Naive thymus-derived CD8-positive, alpha-beta T cell (primary cell): ENCODE results near the gene HSH2D. TPM values are rescaled to one million over a fixed set of nuclear protein-coding genes. Genes with fewer than 3 reads are reported as not detected.
"Not testable (repeated sequence)": the region's sequence is repeated elsewhere in the genome, so short reads cannot be mapped to it uniquely, and the experiment has no call there.

Experiments
- ATAC-seq, 2 donors: fragments of 150-1000 bp; cut with Tn5 transposase in 1 of 2; sonication (Bioruptor Pico), chemical (Tn5 transposase) in 1 of 2; 1 replicate in 1 of 2; 2 replicates in 1 of 2; pipeline ENCODE4 v1.10.0; 2021; ENCODE audit warnings: mild to moderate bottlenecking in 2 of 2, moderate library complexity in 2 of 2
- POLR2A ChIA-PET: fragments of 350-600 bp; sonication (Branson Sonifier 250); formaldehyde crosslinking; loops from one replicate; lab custom pipeline; 2021; ENCODE audit warnings: antibody characterized with exemption; lab: Charles Lee
- DNase-seq, 10 donors: peaks; one replicate each; pipeline versions ENCODE4 v3.0.0 to v3.0.0-alpha.2; 2020 to 2022
- H3K27ac Mint-ChIP-seq, 10 donors: one replicate each; pipeline ENCODE4 v1.8.0; 2020 to 2022; ENCODE audit warnings: mild to moderate bottlenecking in 10 of 10, mixed read lengths in 10 of 10, moderate library complexity in 4 of 10, inconsistent platforms in 1 of 10
- H3K27me3 Mint-ChIP-seq, 5 donors: one replicate each; pipeline ENCODE4 v1.8.0; 2021 to 2022; ENCODE audit warnings: mixed read lengths in 5 of 5
- H3K36me3 Mint-ChIP-seq, 3 donors: one replicate each; pipeline ENCODE4 v1.8.0; 2020 to 2022; ENCODE audit warnings: mixed read lengths in 3 of 3, mild to moderate bottlenecking in 2 of 3, inconsistent platforms in 1 of 3
- H3K4me1 Mint-ChIP-seq, 4 donors: one replicate each; pipeline ENCODE4 v1.8.0; 2021 to 2022; ENCODE audit warnings: mixed read lengths in 4 of 4
- H3K4me3 Mint-ChIP-seq, 10 donors: one replicate each; pipeline ENCODE4 v1.8.0; 2020 to 2022; ENCODE audit warnings: mild to moderate bottlenecking in 10 of 10, mixed read lengths in 10 of 10, moderate library complexity in 6 of 10, inconsistent platforms in 1 of 10
- H3K9me3 Mint-ChIP-seq, 9 donors: one replicate each; pipeline ENCODE4 v1.8.0; 2020 to 2022; ENCODE audit warnings: mixed read lengths in 9 of 9, mild to moderate bottlenecking in 3 of 9, inconsistent platforms in 1 of 9, moderate library complexity in 1 of 9
- polyA plus RNA-seq, 3 donors: library from polyadenylated mRNA; unstranded; fragments of 300-500 nt; fragmentation: Illumina TruSeq; gene quantifications; one replicate each; pipeline ENCODE4 v1.2.3, GENCODE V29; 2021
- total RNA-seq, 8 experiments: library from RNA in 2 of 8; stranded (reverse) in 2 of 8; gene quantifications; one replicate each; pipeline ENCODE4 v1.2.3 and lab custom pipeline; 2021 to 2026

The HSH2D gene
- total and polyA plus RNA-seq, 5 experiments from 2014 or later = 6.5 to 25.2 (median 9.8) TPM

DNA sequence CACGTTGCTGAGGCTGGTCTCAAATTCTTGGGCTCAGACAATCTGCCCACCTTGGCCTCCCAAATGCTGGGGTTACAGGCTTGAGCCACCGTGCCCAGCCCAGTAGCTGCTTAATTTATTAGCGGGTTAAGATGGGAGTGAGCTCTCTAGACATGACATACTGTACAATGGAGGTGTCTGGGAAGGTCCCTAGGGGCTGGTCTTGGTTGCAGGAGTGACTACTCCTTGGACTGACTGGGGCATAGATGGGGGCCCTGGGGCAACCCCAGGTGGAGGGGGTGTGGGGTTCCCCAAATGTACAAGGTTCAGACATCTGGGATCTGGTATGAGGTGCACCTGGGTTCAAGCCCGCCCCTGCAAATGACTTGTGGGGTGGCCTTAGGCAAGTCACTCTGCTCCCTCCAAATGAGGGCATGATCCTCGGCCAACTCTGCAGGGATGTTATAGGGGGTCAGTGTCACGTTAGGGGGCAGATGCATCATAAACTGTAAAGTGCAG lies 17.0 kb downstream of the HSH2D start:
- H3K27me3 Mint-ChIP-seq = no peaks in the 10 kb centered on the region
- H3K4me1 Mint-ChIP-seq = peaks cover 3 to 17% (median 7%) of the 10 kb centered on the region in 4 donors
- H3K4me3 Mint-ChIP-seq = no peak overlapping the region
- POLR2A ChIA-PET = interaction anchor here (0.6 kb wide), 1 partner anchor 20 kb away, joined by 3 read pairs; no protein-coding TSS in a partner anchor
- DNase-seq (no peak), ATAC-seq (no peak)
- no peak overlapping the region for H3K27ac Mint-ChIP-seq
- H3K36me3 Mint-ChIP-seq = peaks cover 0 to 25% (median 11%) of the 10 kb centered on the region in 3 donors
- H3K9me3 Mint-ChIP-seq = no peaks in the 10 kb centered on the region

DNA sequence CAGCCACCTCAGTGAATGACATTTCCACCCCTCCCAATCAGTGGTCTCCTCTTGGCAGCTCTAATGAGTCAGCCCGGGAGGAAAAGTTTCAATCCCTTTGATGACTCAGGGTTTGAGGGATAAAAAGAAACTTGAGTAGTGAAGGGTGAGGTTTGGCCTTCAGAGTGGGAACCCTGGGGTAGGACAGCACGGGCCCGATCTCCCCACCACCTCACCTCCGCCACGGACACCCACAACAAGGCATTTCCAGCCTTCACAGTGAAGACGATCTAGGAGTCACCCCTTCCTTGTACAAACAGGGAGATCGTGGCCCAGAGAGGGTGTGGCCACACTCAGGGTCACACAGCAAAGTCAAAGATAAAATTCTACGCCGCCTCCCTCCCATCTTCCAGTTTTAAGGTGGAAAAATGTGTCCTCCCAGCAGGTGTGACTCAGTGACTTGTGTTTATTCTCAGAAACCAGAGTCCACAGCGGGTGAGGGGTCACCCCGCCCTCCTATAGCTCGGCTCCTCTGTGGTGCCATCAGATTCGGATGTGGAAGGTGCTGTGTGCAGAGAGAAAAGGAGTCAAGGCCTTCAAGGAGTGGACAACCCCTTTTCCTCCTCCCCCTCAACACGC lies 17.6 kb downstream of the HSH2D start:
- no peaks in the 10 kb centered on the region for H3K27me3 Mint-ChIP-seq
- H3K27ac Mint-ChIP-seq = no peak overlapping the region
- POLR2A ChIA-PET = no interaction called here
- H3K36me3 Mint-ChIP-seq = peaks cover 0 to 19% (median 11%) of the 10 kb centered on the region in 3 donors
- peaks cover 3 to 14% (median 7%) of the 10 kb centered on the region in 4 donors for H3K4me1 Mint-ChIP-seq
- H3K9me3 Mint-ChIP-seq = no peaks in the 10 kb centered on the region
- ATAC-seq (no peak), DNase-seq (no peak)
- H3K4me3 Mint-ChIP-seq = no peak overlapping the region

GRCh38 chr19:16161840-16162239 lies 18.4 kb downstream of the HSH2D start:
- H3K4me3 Mint-ChIP-seq = no peak overlapping the region
- no peaks in the 10 kb centered on the region for H3K27me3 Mint-ChIP-seq
- POLR2A ChIA-PET = interaction anchor here (0.7 kb wide), 1 partner anchor 111 kb away, joined by 3 read pairs; no protein-coding TSS in a partner anchor
- H3K9me3 Mint-ChIP-seq = no peaks in the 10 kb centered on the region
- peaks cover 0 to 12% (median 4%) of the 10 kb centered on the region in 4 donors for H3K4me1 Mint-ChIP-seq
- peaks cover 0 to 11% (median 8%) of the 10 kb centered on the region in 3 donors for H3K36me3 Mint-ChIP-seq
- DNase-seq (no peak), ATAC-seq (no peak)
- H3K27ac Mint-ChIP-seq = no peak overlapping the region

- no peak for DNase-seq
- H3K36me3 Mint-ChIP-seq = no peaks in the 10 kb centered on the region
- H3K9me3 Mint-ChIP-seq = no peaks in the 10 kb centered on the region
- ATAC-seq = no peak
- H3K27me3 Mint-ChIP-seq = no peaks in the 10 kb centered on the region
- H3K4me1 Mint-ChIP-seq = peaks cover 0 to 20% (median 3%) of the 10 kb centered on the region in 4 donors
- POLR2A ChIA-PET = no interaction called here
- no peak overlapping the region for H3K4me3 Mint-ChIP-seq
- no peak overlapping the region for H3K27ac Mint-ChIP-seq
These were observed 20.9 kb downstream of the HSH2D start for GRCh38 chr19:16164222-16164890.

DNA sequence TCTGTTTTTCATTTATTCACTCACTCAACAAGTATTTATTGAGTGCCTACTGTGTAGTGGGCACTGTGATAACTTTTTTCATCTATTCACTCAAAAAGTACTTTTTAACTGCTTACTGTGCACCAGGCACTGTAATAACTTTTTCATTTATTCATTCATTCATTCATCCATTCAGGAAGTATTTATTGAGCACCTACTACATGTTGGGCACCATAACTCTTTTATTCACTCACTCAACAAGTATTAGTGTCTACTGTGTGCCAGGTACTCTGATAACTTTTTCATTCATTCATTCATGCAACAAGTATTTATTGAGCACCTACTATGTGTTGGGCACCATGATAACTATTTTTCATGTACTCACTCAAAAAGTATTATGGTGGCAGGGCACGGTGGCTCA lies 22.9 kb downstream of the HSH2D start:
- no peak overlapping the region for H3K4me3 Mint-ChIP-seq
- H3K9me3 Mint-ChIP-seq = no peaks in the 10 kb centered on the region
- no peak overlapping the region for H3K27ac Mint-ChIP-seq
- no peaks in the 10 kb centered on the region for H3K36me3 Mint-ChIP-seq
- POLR2A ChIA-PET = no interaction called here
- ATAC-seq = no peak
- H3K27me3 Mint-ChIP-seq = no peaks in the 10 kb centered on the region
- peaks cover 0 to 15% (median 3%) of the 10 kb centered on the region in 4 donors for H3K4me1 Mint-ChIP-seq
- no peak for DNase-seq

DNA sequence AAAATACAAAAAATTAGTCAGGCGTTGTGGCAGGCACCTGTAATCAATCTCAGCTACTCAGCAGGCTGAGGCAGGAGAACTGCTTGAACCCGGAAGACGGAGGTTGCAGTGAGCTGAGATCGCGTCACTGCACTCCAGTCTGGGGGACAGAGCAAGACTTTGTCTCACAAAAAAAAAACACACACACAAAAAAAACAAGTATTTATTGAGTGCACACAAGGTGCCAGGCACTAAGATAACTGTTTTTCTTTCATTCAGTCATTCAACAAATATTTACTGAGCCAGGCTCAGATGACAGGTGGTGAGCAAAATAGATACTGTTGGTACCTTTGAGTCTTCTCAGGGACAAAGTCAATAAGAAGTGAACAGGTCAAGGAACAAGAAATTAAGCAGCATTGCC lies 23.6 kb downstream of the HSH2D start:
- POLR2A ChIA-PET = no interaction called here
- H3K4me1 Mint-ChIP-seq = peaks cover 0 to 13% (median 3%) of the 10 kb centered on the region in 4 donors
- H3K27me3 Mint-ChIP-seq = no peaks in the 10 kb centered on the region
- H3K4me3 Mint-ChIP-seq = no peak overlapping the region
- H3K9me3 Mint-ChIP-seq = no peaks in the 10 kb centered on the region
- H3K27ac Mint-ChIP-seq = no peak overlapping the region
- DNase-seq = no peak
- H3K36me3 Mint-ChIP-seq = no peaks in the 10 kb centered on the region
- no peak for ATAC-seq

GRCh38 chr19:16168465-16169081 lies 25.1 kb downstream of the HSH2D start:
- H3K27ac Mint-ChIP-seq = peak overlapping the region in 4 of 10 donors; percentile 49 to 64 (median 58)
- peak overlapping the region in 1 of 10 donors; percentile 15 for H3K4me3 Mint-ChIP-seq
- H3K27me3 Mint-ChIP-seq = no peaks in the 10 kb centered on the region
- peaks cover 0 to 17% (median 3%) of the 10 kb centered on the region in 4 donors for H3K4me1 Mint-ChIP-seq
- no peaks in the 10 kb centered on the region for H3K9me3 Mint-ChIP-seq
- no peaks in the 10 kb centered on the region for H3K36me3 Mint-ChIP-seq
- ATAC-seq (no peak), DNase-seq (no peak)
- POLR2A ChIA-PET = interaction anchor here (0.6 kb wide), 1 partner anchor 1342 kb away, joined by 4 read pairs; no protein-coding TSS in a partner anchor

- Mint-ChIP-seq H3K27ac (peak overlapping the region in 2 of 10 donors; percentile 27 to 60), H3K4me1 (peaks cover 0 to 17% (median 3%) of the 10 kb centered on the region in 4 donors), H3K4me3 (no peak overlapping the region), H3K27me3 (no peaks in the 10 kb centered on the region), H3K36me3 (peaks cover 0 to 4% (median 0%) of the 10 kb centered on the region in 3 donors), H3K9me3 (peaks cover 0 to 4% (median 0%) of the 10 kb centered on the region in 9 donors)
- POLR2A ChIA-PET = no interaction called here
- ATAC-seq (no peak), DNase-seq (no peak)
These were observed 26.6 kb downstream of the HSH2D start for GRCh38 chr19:16170134-16170533.

GRCh38 chr19:16175954-16176353 lies 32.5 kb downstream of the HSH2D start:
- DNase-seq (no peak), ATAC-seq (no peak)
- Mint-ChIP-seq H3K27me3 (no peaks in the 10 kb centered on the region), H3K36me3 (peaks cover 0 to 5% (median 0%) of the 10 kb centered on the region in 3 donors), H3K27ac (no peak overlapping the region), H3K4me3 (no peak overlapping the region), H3K4me1 (peaks cover 0 to 4% (median 0%) of the 10 kb centered on the region in 4 donors), H3K9me3 (peaks cover 0 to 6% (median 0%) of the 10 kb centered on the region in 9 donors)
- POLR2A ChIA-PET = interaction anchor here (0.5 to 0.6 kb wide), 2 partner anchors 229 to 264 kb away, joined by 3 read pairs; no protein-coding TSS in a partner anchor

- H3K27ac Mint-ChIP-seq, DNase-seq, H3K27me3 Mint-ChIP-seq, H3K36me3 Mint-ChIP-seq, H3K9me3 Mint-ChIP-seq, POLR2A ChIA-PET, ATAC-seq, H3K4me1 Mint-ChIP-seq, H3K4me3 Mint-ChIP-seq: not testable (repeated sequence)
These were observed 35.4 kb downstream of the HSH2D start for GRCh38 chr19:16178866-16179265.

DNA sequence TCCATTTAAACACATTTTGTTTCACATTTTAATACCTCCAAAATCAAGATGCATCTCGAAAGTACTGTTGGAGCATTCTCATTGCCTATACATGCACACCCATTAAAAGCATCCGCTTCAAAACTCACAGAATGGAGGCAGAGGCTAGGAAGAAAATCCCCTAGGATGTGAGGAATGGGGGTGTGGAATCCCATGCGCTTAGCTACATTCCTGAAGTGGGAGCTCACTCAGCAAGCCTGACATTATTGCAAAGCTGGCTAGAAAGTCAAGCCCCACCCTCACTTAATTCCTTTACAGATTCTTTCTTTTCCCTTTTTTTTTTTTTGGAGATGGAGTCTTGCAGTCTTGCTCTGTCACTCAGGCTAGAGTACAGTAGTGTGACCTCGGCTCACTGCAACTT lies 37.1 kb downstream of the HSH2D start:
- Mint-ChIP-seq H3K36me3 (peaks cover 3 to 5% (median 3%) of the 10 kb centered on the region in 3 donors), H3K4me3 (no peak overlapping the region), H3K27me3 (peaks cover 0 to 1% (median 0%) of the 10 kb centered on the region in 5 donors), H3K27ac (no peak overlapping the region), H3K4me1 (peaks cover 6 to 14% (median 11%) of the 10 kb centered on the region in 4 donors), H3K9me3 (peaks cover 0 to 4% (median 0%) of the 10 kb centered on the region in 9 donors)
- no peak for ATAC-seq
- no peak for DNase-seq
- POLR2A ChIA-PET = interaction anchor here (0.6 to 1.9 kb wide), 3 partner anchors 21 to 99 kb away, joined by 3 to 6 read pairs (median 6); partner anchors contain the start of gene RAB8A

DNA sequence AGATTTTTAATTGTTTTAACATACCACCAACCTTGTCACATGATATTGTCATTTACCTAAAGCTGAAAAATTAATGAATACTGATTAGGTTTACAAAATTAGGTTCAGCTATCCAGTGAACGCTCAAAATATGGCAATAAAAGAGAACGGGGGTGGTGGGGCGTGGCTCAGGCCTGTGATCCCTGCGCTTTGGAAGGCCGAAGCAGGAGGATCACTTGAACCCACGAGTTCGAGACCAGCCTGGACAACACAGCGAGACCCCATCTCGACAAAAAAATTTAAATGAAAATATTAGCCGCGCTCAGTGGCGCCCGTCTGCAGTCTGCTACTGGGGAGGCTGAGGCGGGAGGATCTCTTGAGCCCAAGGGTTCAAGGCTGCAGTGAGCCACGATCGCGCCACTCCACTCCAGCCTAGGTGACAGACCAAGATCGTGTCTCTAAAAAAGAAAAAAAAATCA lies 41.2 kb downstream of the HSH2D start:
- Mint-ChIP-seq H3K27ac (peak overlapping the region; percentile 95 to 99 (median 98)), H3K36me3 (peaks cover 3 to 32% (median 5%) of the 10 kb centered on the region in 3 donors), H3K27me3 (peaks cover 0 to 1% (median 0%) of the 10 kb centered on the region in 5 donors), H3K9me3 (no peaks in the 10 kb centered on the region), H3K4me1 (peaks cover 17 to 44% (median 35%) of the 10 kb centered on the region in 4 donors), H3K4me3 (peak overlapping the region; percentile 95 to 100 (median 98))
- DNase-seq (no peak), ATAC-seq (no peak)
- POLR2A ChIA-PET = interaction anchor here (0.5 to 3.4 kb wide), 26 partner anchors 11 to 474 kb away, joined by 3 to 24 read pairs (median 6); partner anchors contain the start of genes AP1M1, KLF2 and TPM4
